ENCODE results near the gene MLXIP. TPM values are rescaled to one million over a fixed set of nuclear protein-coding genes. Genes with fewer than 3 reads are reported as not detected.
"Not testable (repeated sequence)": the region's sequence is repeated elsewhere in the genome, so short reads cannot be mapped to it uniquely, and the experiment has no call there.

MLXIP gene
- total RNA-seq, 1 experiment from 2014 or later: 46.3 TPM

- Histone ChIP-seq H3K36me3 (ENCODE audit: control insufficient read depth in 1 of 2, insufficient read depth in 2 of 2, low read length in 2 of 2) (no peaks in the 10 kb centered on the region), H3K4me3 (replicated peaks in 1 of 2; ENCODE audit: low read depth in 1 of 2, low read length in 2 of 2) (no peak within 1 kb of the TSS), H3K4me2 (ENCODE audit: low read length) (no peak within 1 kb of the TSS), H3K27me3 (ENCODE audit: insufficient read depth, low read length) (no peaks in the 10 kb centered on the region), H3K4me1 (ENCODE audit: control insufficient read depth in 1 of 2, insufficient read depth in 2 of 2, low read length in 2 of 2) (no peaks in the 10 kb centered on the region), H3K79me2 (ENCODE audit: insufficient read depth, low read length) (no peaks in the 10 kb centered on the region), H3K9me2 (ENCODE audit: insufficient read depth) (no peaks in the 10 kb centered on the region), H2AFZ (ENCODE audit: low read depth, low read length, poor library complexity, severe bottlenecking) (no peak within 1 kb of the TSS), H3K27ac (ENCODE audit: low read depth, low read length) (no peak within 1 kb of the TSS), H3K9ac (ENCODE audit: low read length) (no peak within 1 kb of the TSS), H3K9me3 (ENCODE audit: control insufficient read depth in 1 of 2, insufficient read depth in 1 of 2, low read depth in 1 of 2, low read length in 2 of 2) (no peaks in the 10 kb centered on the region), H4K20me1 (ENCODE audit: insufficient read depth) (no peaks in the 10 kb centered on the region)
- intact Hi-C loops (cut with micrococcal nuclease): no loop called here
- TF ChIP-seq SIN3A (IDR thresholded peaks at IDR 0.05; ENCODE audit: low read depth) (no peak), CEBPB (IDR thresholded peaks at IDR 0.05; ENCODE audit: low read depth) (no peak), EZH2 (IDR thresholded peaks at IDR 0.05) (no peak), ATF3 (IDR thresholded peaks at IDR 0.05) (no peak), ELF1 (IDR thresholded peaks at IDR 0.05; ENCODE audit: borderline replicate concordance, low read depth) (no peak), MAX (IDR thresholded peaks at IDR 0.05) (no peak), POLR2AphosphoS5 (IDR thresholded peaks at IDR 0.05; ENCODE audit: low read depth, low read length) (no peak), ZNF274 (IDR thresholded peaks at IDR 0.05; ENCODE audit: low read depth, low read length) (no peak), REST (IDR thresholded peaks at IDR 0.05; ENCODE audit: low read depth) (no peak), CBX3 (IDR thresholded peaks at IDR 0.05; ENCODE audit: low read depth) (no peak), YY1 (IDR thresholded peaks at IDR 0.05; ENCODE audit: extremely low read depth, insufficient replicate concordance, low read depth, low read length) (no peak), SRF (IDR thresholded peaks at IDR 0.05; ENCODE audit: low read depth) (no peak)
- ATAC-seq (no peak), DNase-seq (ENCODE audit: low read depth, low spot score) (no peak)
- BruUV-seq (replicated peaks): no TSS peak
- RAD21 ChIA-PET (ENCODE audit: low non-redundant PET in 1 of 2, low total read pairs in 2 of 2, uncharacterized antibody in 2 of 2, unreplicated experiment in 2 of 2): no interaction called here
- POLR2A ChIA-PET: interaction anchor here (0.6 kb wide), 1 partner anchor 20 kb away, joined by 3 read pairs; no protein-coding TSS in a partner anchor
- CTCF ChIA-PET: no interaction called here
Observed at GRCh38 chr12:122174155-122174845, 95.7 kb downstream of the MLXIP start, which contains the start of gene IL31. IL31 (minus strand) TSS chr12:122174221; CDS start chr12:122174172, 49 bp downstream.

- H4K20me1 ChIP-seq (ENCODE audit: insufficient read depth); H3K4me1 ChIP-seq (ENCODE audit: control insufficient read depth in 1 of 2, insufficient read depth in 2 of 2, low read length in 2 of 2); H3K9me3 ChIP-seq (ENCODE audit: control insufficient read depth in 1 of 2, insufficient read depth in 1 of 2, low read depth in 1 of 2, low read length in 2 of 2); ATAC-seq; H2AFZ ChIP-seq (ENCODE audit: low read depth, low read length, poor library complexity, severe bottlenecking); DNase-seq (ENCODE audit: low read depth, low spot score); POLR2A ChIA-PET; H3K27me3 ChIP-seq (ENCODE audit: insufficient read depth, low read length); H3K36me3 ChIP-seq (ENCODE audit: control insufficient read depth in 1 of 2, insufficient read depth in 2 of 2, low read length in 2 of 2); H3K4me2 ChIP-seq (ENCODE audit: low read length); H3K9me2 ChIP-seq (ENCODE audit: insufficient read depth); BruUV-seq (replicated peaks); intact Hi-C loops (cut with micrococcal nuclease); H3K27ac ChIP-seq (ENCODE audit: low read depth, low read length); H3K4me3 ChIP-seq (replicated peaks in 1 of 2; ENCODE audit: low read depth in 1 of 2, low read length in 2 of 2); RAD21 ChIA-PET (ENCODE audit: low non-redundant PET in 1 of 2, low total read pairs in 2 of 2, uncharacterized antibody in 2 of 2, unreplicated experiment in 2 of 2); H3K9ac ChIP-seq (ENCODE audit: low read length); H3K79me2 ChIP-seq (ENCODE audit: insufficient read depth, low read length); CTCF ChIA-PET: not testable (repeated sequence)
Observed at GRCh38 chr12:122176473-122176872, 97.9 kb downstream of the MLXIP start.

All from HCT116 (cell line).